Transverse colon (tissue), 3 donors: ENCODE results near the gene ONECUT1.
A peak's percentile ranks its signal among the peaks of the same experiment; 100 is the strongest.

ENCODE experiments used
- CTCF ChIP-seq, 5 experiments: fragments of 200-600 bp in 3 of 5; fragments of 450-650 bp in 2 of 5; sonication (generic) in 3 of 5; IDR thresholded peaks; 1 replicate in 2 of 5; 2 replicates in 3 of 5; pipeline ENCODE4 v1.5.1; 2016 to 2017; ENCODE audit warnings: antibody characterized with exemption in 5 of 5, inconsistent platforms in 3 of 5, mild to moderate bottlenecking in 2 of 5, moderate library complexity in 1 of 5
- EP300 ChIP-seq: sonication (generic); formaldehyde crosslinking; IDR thresholded peaks from one replicate; pipeline ENCODE4 v1.6.1; 2017; ENCODE audit warnings: antibody characterized with exemption, low read depth
- POLR2A ChIP-seq: fragments of 450-650 bp; IDR thresholded peaks from one replicate; pipeline ENCODE4 v1.6.1; 2016; ENCODE audit warnings: antibody characterized with exemption, mild to moderate bottlenecking, moderate library complexity

DNA sequence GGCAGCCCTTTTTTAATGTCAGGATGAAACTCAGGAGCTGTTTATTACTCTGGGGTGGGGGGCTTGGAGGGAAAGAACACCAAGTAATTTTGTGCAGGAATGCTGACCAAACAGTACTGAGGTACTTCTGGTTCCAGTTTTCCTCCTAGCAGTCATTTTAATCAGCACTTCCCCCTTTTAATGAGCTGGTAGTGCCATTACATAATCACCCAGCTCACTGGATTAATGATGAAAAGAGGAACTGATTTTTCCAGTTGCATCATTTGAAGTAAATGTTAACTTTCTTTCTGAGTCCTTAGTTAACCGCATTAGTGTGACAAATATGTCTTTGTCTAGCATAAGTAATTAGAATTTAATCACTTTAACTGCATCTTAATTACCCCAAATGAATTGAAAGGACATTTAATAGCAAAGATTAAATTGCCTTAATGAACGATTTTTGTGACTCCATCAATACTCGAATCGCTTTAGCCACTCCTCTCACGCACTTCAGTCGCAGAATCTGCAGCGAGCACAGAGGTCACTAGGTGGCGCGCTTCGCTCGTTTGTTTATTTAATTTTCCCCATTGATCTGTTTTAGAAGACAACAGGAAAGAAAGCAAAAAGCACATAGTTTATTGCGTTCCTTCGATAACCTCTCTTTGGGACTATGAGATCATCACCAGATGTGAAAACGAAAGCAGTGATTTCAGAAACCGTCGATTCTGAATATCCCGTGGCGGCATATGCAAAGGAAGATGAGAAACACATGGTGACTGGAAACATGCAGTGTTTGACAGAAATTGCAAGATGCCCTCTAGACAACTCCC, 9.8 kb downstream of the ONECUT1 start:
- TF ChIP-seq CTCF (IDR thresholded peaks at IDR 0.05): peak; percentile 70 to 88 (median 76)
- TF ChIP-seq EP300: no peak
- TF ChIP-seq POLR2A: no peak
